Loucy (cell line): ENCODE data around the gene ADGRL3.

ENCODE experiments used
- CTCF ChIP-seq: fragments of 200-600 bp; sonication (generic); conservative IDR thresholded peaks from 2 replicates; pipeline ENCODE4 v1.5.1; 2014; ENCODE audit warnings: mild to moderate bottlenecking, antibody characterized with exemption, low read length
- EZH2phosphoT487 ChIP-seq: fragments of 200-600 bp; IDR thresholded peaks from 2 replicates; pipeline ENCODE4 v1.6.1; 2018; ENCODE audit warnings: antibody characterized with exemption, mild to moderate bottlenecking, moderate library complexity, borderline replicate concordance

GRCh38 chr4:61200187-61200915, at the start of gene ADGRL3:
- TF ChIP-seq CTCF (no peak), EZH2phosphoT487 (no peak)
